ENCODE data around the gene CREBBP. TPM values are rescaled to one million over a fixed set of nuclear protein-coding genes. Genes with fewer than 3 reads are reported as not detected.
A peak's percentile ranks its signal among the peaks of the same experiment; 100 is the strongest.

CREBBP gene
- 35.0 TPM for polyA plus RNA-seq (2012; ENCODE audit: insufficient read length, low read depth)

DNA sequence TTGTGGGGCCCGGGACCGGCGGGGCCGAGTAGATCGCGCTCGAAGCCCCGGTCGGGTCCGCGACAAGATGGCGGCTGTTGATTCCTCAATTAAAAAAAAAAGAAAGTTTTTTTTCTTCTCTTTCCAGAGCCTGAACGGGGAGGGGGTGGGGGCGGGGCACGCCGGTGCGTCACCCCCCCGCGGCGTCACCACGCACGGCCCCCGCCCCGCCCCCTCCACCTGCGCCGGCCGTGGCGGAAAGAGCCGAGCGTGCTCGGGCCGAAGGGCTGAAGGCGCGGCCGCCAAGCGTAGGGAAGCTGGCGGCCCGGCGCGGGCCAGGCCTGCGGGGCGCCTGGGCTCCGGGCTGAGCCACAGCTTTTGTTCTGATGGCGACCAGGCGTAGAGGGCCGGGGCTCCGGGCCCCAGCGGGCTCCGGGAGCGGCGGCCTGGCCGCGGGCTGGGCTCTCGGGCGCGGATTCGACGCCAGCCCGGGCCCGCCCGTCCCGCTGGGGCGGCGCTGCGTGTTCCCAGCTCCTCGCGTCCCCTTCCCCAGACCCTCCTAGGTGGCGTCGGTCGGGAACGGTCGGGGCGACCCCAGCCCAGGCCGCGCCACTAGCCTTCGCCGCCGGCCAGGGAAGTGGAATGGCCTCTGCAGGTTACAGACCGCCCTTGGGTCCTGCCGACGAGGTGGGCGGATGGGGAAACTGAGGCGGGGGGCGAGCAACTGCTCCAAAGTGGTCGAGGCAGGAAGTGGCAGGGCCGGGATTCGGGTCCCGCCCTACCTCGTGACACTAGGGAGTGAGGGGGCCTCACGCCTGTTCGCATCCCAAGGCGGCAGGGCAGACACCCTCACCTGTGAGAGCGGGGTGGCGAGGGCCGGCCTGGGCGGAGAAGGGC is at the start of gene CREBBP:
CREBBP (minus strand) TSS at position 91 of the 876 bp plus-strand sequence. CDS start 797 bp downstream, outside the sequence.
- peak; percentile 62; the same call in 1 of the 2 replicates for TF ChIP-seq TAF1 (IDR thresholded peaks at IDR 0.05; ENCODE audit: borderline replicate concordance, insufficient read depth, low read length)
- TF ChIP-seq POLR2AphosphoS5 (IDR thresholded peaks at IDR 0.05; ENCODE audit: low read depth, low read length): peak; percentile 81
- TF ChIP-seq FOXP2 (optimal IDR thresholded peaks at IDR 0.05; ENCODE audit: borderline replicate concordance, extremely low read depth, extremely low read length, insufficient read depth): no peak

DNA sequence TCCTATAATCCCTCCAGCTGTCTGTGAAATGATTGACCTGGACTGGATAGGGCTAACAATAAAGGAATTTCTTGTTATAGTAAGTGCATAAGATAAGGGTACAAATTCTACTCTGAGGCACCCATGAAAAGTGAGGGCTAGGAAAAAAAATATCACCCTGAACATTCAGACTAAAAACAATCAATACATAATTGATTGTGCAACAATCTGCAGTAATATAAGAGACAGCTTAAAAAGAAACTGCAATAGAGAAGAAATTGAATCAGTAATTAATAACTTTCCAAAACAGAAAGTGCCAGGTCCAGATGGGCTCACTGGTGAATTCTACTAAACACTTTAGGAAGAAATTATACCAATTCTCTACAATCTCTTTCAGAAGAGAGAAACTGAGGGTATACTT is 44.2 kb upstream of the CREBBP start:
- TF ChIP-seq POLR2AphosphoS5 (IDR thresholded peaks at IDR 0.05; ENCODE audit: low read depth, low read length): no peak
- TF ChIP-seq SIN3A (IDR thresholded peaks at IDR 0.05; ENCODE audit: borderline replicate concordance, insufficient read depth, low read length): no peak
- no peak for TF ChIP-seq TAF1 (IDR thresholded peaks at IDR 0.05; ENCODE audit: borderline replicate concordance, insufficient read depth, low read length)
- TF ChIP-seq FOXP2 (optimal IDR thresholded peaks at IDR 0.05; ENCODE audit: borderline replicate concordance, extremely low read depth, extremely low read length, insufficient read depth): no peak
- TF ChIP-seq REST (IDR thresholded peaks at IDR 0.05; ENCODE audit: insufficient read depth in 1 of 2, low read depth in 2 of 2, low read length in 2 of 2): no peak

DNA sequence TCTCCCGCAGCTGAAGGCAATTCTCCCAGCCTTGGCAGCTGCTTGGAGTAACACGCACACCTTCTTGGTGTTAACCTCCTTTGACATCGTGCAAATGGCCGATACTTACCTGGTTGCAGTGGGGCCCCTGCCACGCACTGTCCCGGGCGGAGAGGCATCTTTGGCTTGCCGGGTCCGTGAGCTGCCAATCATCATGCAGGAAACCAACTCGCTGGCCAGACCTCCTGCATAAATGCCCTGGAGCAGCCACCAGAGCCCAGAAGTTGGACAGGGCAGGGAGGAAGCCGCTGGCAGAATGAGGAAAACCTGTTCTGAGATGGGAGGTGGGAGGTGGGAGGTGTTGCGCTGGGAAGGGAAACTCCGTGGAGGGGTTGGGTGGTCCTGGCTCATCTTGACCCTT is 41.7 kb upstream of the CREBBP start:
- no peak for TF ChIP-seq SIN3A (IDR thresholded peaks at IDR 0.05; ENCODE audit: borderline replicate concordance, insufficient read depth, low read length)
- no peak for TF ChIP-seq TAF1 (IDR thresholded peaks at IDR 0.05; ENCODE audit: borderline replicate concordance, insufficient read depth, low read length)
- TF ChIP-seq FOXP2 (optimal IDR thresholded peaks at IDR 0.05; ENCODE audit: borderline replicate concordance, extremely low read depth, extremely low read length, insufficient read depth): no peak

GRCh38 chr16:3920206-3920605 is 39.7 kb upstream of the CREBBP start:
- TF ChIP-seq FOXP2 (optimal IDR thresholded peaks at IDR 0.05; ENCODE audit: borderline replicate concordance, extremely low read depth, extremely low read length, insufficient read depth): no peak
- no peak for TF ChIP-seq REST (IDR thresholded peaks at IDR 0.05; ENCODE audit: insufficient read depth in 1 of 2, low read depth in 2 of 2, low read length in 2 of 2)
- TF ChIP-seq TAF1 (IDR thresholded peaks at IDR 0.05; ENCODE audit: borderline replicate concordance, insufficient read depth, low read length): no peak
- TF ChIP-seq SIN3A (IDR thresholded peaks at IDR 0.05; ENCODE audit: borderline replicate concordance, insufficient read depth, low read length): no peak
- no peak for TF ChIP-seq POLR2AphosphoS5 (IDR thresholded peaks at IDR 0.05; ENCODE audit: low read depth, low read length)

- TF ChIP-seq REST (IDR thresholded peaks at IDR 0.05; ENCODE audit: insufficient read depth in 1 of 2, low read depth in 2 of 2, low read length in 2 of 2): no peak
- TF ChIP-seq FOXP2 (optimal IDR thresholded peaks at IDR 0.05; ENCODE audit: borderline replicate concordance, extremely low read depth, extremely low read length, insufficient read depth): no peak
- no peak for TF ChIP-seq TAF1 (IDR thresholded peaks at IDR 0.05; ENCODE audit: borderline replicate concordance, insufficient read depth, low read length)
- TF ChIP-seq SIN3A (IDR thresholded peaks at IDR 0.05; ENCODE audit: borderline replicate concordance, insufficient read depth, low read length): no peak
- no peak for TF ChIP-seq POLR2AphosphoS5 (IDR thresholded peaks at IDR 0.05; ENCODE audit: low read depth, low read length)
Observed at GRCh38 chr16:3919413-3919812, 38.9 kb upstream of the CREBBP start.
